Measurements from ENCODE around the gene SUN3. TPM values are rescaled to one million over a fixed set of nuclear protein-coding genes. Genes with fewer than 3 reads are reported as not detected.

Gene SUN3
- polyA plus RNA-seq, 1 donor from 2014 or later = not detected

GRCh38 chr7:48031111-48031510 is 2.2 kb upstream of the SUN3 start:
- no peak overlapping the region for H3K9ac ChIP-seq (ENCODE audit: low read length)
- H4K20me1 ChIP-seq (ENCODE audit: insufficient read depth) = no peaks in the 10 kb centered on the region
- H3K9me2 ChIP-seq (ENCODE audit: insufficient read depth, low read length) = no peaks in the 10 kb centered on the region
- H3K36me3 ChIP-seq (ENCODE audit: insufficient read depth, low read length) = no peaks in the 10 kb centered on the region
- H2AFZ ChIP-seq (ENCODE audit: low read depth, low read length) = no peak overlapping the region
- peaks cover 16% of the 10 kb centered on the region for H3K27me3 ChIP-seq (ENCODE audit: insufficient read depth, low read depth, low read length)
- no peaks in the 10 kb centered on the region for H3F3A ChIP-seq (ENCODE audit: insufficient read depth, low read length, poor library complexity, severe bottlenecking)
- no peak overlapping the region for H3K4me3 ChIP-seq (ENCODE audit: low read length)
- H3K27ac ChIP-seq (ENCODE audit: low read length) = no peak overlapping the region
- TF ChIP-seq REST (IDR thresholded peaks at IDR 0.05; ENCODE audit: borderline replicate concordance) (no peak), RAD21 (conservative IDR thresholded peaks at IDR 0.05) (no peak), CTCF (IDR thresholded peaks at IDR 0.05; ENCODE audit: poor library complexity, severe bottlenecking) (no peak), POLR2AphosphoS5 (IDR thresholded peaks at IDR 0.05) (no peak), SMC3 (conservative IDR thresholded peaks at IDR 0.05; ENCODE audit: poor library complexity) (no peak), MXI1 (conservative IDR thresholded peaks at IDR 0.05; ENCODE audit: poor library complexity, severe bottlenecking) (no peak)
- H3K9me3 ChIP-seq (ENCODE audit: low read length) = no peaks in the 10 kb centered on the region
- H3K4me2 ChIP-seq (ENCODE audit: low read length) = no peak overlapping the region
- no peaks in the 10 kb centered on the region for H3K79me2 ChIP-seq (replicated peaks; ENCODE audit: insufficient read depth, low read length)

- no peaks in the 10 kb centered on the region for H3K27me3 ChIP-seq (ENCODE audit: insufficient read depth, low read depth, low read length)
- H3K27ac ChIP-seq (ENCODE audit: low read length) = no peak overlapping the region
- H3F3A ChIP-seq (ENCODE audit: insufficient read depth, low read length, poor library complexity, severe bottlenecking) = no peaks in the 10 kb centered on the region
- H3K36me3 ChIP-seq (ENCODE audit: insufficient read depth, low read length) = no peaks in the 10 kb centered on the region
- H3K9ac ChIP-seq (ENCODE audit: low read length) = no peak overlapping the region
- no peaks in the 10 kb centered on the region for H3K9me2 ChIP-seq (ENCODE audit: insufficient read depth, low read length)
- no peaks in the 10 kb centered on the region for H4K20me1 ChIP-seq (ENCODE audit: insufficient read depth)
- H3K4me2 ChIP-seq (ENCODE audit: low read length) = no peak overlapping the region
- TF ChIP-seq POLR2AphosphoS5 (IDR thresholded peaks at IDR 0.05) = no peak
- no peak for TF ChIP-seq EZH2 (IDR thresholded peaks at IDR 0.05; ENCODE audit: borderline replicate concordance, insufficient read depth, low read length, poor library complexity, severe bottlenecking)
- no peak for TF ChIP-seq REST (IDR thresholded peaks at IDR 0.05; ENCODE audit: borderline replicate concordance)
- no peak for TF ChIP-seq TAF1 (IDR thresholded peaks at IDR 0.05; ENCODE audit: low read depth)
- no peak for TF ChIP-seq EP300 (conservative IDR thresholded peaks at IDR 0.05; ENCODE audit: poor library complexity, severe bottlenecking)
- no peak for TF ChIP-seq CTCF (IDR thresholded peaks at IDR 0.05; ENCODE audit: poor library complexity, severe bottlenecking)
- no peak for TF ChIP-seq SMC3 (conservative IDR thresholded peaks at IDR 0.05; ENCODE audit: poor library complexity)
- TF ChIP-seq MXI1 (conservative IDR thresholded peaks at IDR 0.05; ENCODE audit: poor library complexity, severe bottlenecking) = no peak
- no peak for TF ChIP-seq RAD21 (conservative IDR thresholded peaks at IDR 0.05)
- no peak overlapping the region for H3K4me3 ChIP-seq (ENCODE audit: low read length)
- H3K9me3 ChIP-seq (ENCODE audit: low read length) = no peaks in the 10 kb centered on the region
- H2AFZ ChIP-seq (ENCODE audit: low read depth, low read length) = no peak overlapping the region
- no peaks in the 10 kb centered on the region for H3K79me2 ChIP-seq (replicated peaks; ENCODE audit: insufficient read depth, low read length)
Measured at GRCh38 chr7:48025624-48026023, 3.3 kb downstream of the SUN3 start.
